ENCODE results near the gene ME1.
"Not testable (repeated sequence)": the region's sequence is repeated elsewhere in the genome, so short reads cannot be mapped to it uniquely, and the experiment has no call there.

The ME1 gene

DNA sequence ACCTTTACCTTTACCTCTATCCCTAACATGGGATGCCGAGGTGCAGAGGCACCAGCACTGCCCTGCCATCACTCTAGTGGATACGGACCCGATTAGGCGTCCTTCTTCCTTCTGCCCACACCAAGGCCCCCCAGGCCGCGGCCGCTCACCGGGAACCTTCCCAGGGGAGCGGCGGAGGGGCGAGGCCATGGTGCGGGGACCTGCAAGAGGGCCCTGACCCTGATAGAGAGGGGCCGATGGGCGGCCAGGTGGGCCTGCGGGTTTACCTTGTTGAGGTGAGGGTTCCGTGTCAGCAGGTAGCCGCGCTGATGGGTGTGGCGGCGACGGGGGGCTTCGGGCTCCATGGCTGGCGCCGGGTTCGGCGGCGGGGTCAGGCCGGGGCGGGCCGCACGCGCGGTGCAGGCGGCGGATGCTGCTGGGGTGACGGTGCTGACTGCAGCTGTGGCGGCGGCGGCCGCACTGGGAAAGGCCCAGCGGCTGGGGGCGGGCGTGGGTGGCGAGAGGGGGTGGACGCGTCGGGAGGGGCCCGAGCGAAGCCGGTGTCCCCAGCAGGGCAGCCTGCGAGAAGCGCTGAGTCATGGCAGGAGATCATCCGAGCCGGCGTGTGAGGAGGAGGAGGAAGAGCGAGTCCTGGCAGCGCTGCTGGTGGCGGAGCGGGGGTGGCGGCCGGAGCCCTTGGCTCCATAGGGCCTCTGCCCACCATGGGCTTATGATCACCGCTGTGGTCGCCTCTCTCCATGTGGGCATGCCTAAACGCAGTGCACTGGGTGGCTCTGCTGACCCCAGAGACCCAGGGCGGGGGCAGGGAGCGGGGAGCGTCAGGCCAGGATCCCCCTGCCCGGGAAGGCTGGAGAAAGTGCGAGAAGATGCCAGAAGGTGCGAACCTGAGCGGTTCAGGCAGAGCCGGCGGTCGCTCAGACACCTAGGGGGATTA, at the start of gene ME1:
TSS of gene ME1 (minus strand) at position 441 of the 934 bp plus-strand sequence. CDS start at position 344, 97 bp downstream.
- DNase-seq: peak in 13 of 14 donors; percentile 13 to 83 (median 51)

DNA sequence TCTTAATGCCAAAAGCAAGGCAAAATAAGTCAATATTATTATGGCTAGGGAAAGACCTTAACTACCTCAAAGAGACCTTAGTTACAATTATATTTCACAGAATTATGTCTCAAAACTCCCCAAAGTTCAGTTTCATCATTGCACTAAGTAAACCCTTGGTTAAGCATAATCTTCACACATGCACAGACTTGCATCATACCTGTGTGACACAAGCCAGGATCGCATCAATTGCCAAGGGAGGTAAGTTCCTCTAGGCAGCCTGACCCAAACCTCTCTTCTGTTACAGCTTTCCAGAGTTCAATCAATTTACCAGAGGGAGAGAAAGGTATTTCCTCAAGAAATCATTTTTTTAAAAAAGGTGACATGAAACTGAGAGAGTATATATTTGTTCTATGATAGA, 49.6 kb upstream of the ME1 start:
- no peak for DNase-seq

DNA sequence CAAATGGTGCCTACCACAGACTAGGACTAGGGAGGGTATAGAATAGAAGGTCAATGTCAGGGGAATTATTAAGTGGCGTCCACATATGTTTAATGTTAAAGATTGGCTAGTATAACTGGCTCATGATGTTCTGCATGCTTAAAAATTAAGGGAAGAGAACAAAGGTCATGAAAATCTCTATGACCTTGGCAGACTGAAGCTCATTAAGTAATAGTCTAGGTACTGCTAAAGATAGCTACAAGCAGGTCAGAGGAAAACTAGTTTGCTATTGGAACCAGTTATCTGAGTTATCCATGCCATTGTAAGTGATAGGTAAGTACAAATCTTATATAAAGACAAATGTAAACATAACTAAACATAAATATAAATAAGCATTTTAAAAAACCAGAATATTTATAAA, 48.5 kb upstream of the ME1 start:
- no peak for DNase-seq

DNA sequence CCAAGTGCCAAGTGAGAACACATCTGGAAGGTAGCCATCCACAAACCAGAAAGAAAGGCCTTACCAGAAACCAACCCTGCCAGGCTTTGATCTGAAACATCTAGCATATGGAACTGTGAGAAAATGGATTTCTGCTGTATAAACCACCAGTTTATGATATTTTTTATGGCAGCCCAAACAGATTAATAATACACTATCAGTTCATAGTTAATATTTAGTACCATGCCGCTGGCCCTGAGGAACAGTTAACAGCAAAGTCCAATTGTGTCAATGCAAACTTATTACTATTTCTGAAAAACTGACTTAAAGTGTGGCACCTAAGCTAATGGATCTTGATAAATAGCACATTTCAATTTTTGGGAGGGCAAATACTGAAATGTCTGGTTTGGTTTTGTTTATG, 46.1 kb upstream of the ME1 start:
- DNase-seq: no peak

DNA sequence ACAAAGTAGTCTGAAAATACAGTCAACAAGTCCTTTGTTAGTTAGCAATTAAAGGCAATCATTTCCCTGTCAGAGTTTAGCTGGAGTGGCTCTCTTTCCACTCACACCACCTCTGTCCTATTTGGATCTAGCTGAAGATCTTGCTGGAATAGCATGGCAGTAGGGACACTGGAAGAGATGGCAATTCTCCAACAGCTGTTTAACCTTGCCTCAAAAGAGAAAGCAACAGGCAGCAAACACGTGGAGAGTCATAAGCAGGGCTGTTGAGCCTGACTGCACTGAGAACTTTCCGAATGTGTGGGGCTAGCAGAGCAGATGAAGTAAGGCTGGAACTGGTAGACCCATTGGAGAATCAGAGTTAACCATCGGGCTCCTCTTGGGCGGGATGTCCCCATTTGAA, 43.5 kb upstream of the ME1 start:
- DNase-seq: peak in 1 of 14 donors; percentile 0

DNA sequence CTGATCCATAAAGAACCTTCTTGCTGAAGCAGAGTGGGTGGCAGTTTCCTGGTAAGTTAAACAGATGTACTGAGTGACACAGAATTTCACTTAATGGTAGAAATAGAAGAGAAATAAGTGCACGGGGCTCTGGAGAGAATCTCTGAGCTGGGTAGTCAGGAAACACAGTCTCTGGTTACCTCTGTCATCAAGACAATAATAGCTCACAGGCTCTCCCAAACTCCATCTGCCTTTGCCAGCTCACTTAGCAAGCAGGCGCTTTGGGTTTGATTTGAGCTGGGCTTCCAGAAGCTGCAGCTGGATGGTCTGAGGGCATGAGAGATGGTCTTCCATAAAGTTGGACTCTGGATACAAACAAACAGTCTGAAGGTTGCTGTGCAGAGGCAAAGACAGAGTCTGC, 41.9 kb upstream of the ME1 start:
- no peak for DNase-seq

DNA sequence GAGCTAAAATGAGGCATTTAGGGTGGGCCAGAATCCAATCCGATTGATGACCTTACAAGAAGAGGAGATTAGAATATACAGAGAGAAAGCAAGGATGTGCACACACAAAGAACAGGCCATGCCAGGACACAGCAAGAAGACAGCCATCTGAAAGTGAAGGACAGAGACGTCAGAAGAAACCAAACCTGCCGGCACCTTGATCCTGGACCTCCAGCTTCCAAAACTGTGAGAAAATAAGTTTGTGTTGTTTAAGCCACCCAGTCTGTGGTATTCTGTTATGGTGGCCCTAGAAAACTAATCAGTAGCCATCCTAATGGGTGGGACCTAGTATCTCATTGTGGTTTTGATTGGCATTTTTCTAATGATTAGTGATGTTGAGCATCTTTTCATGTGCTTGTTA, 39.7 kb upstream of the ME1 start:
- DNase-seq: no peak

DNA sequence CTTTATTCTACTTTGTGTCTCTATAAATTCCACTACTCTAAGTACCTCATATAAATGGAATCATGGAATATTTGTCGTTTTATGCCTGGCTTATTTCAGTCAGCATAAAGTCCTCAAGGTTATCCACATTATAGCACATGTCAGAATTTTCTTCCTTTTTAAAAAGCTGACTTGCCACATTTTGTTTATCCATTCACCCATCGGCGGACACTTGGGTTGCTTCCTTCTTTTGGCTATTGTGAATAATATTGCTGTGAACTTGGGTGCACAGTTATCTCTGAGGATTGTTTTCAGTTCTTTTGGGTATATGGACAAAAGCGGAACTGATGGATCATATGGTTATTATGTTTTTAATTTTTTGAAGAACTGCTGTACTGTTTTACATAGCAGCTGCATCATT, 39.1 kb upstream of the ME1 start:
- DNase-seq: no peak

DNA sequence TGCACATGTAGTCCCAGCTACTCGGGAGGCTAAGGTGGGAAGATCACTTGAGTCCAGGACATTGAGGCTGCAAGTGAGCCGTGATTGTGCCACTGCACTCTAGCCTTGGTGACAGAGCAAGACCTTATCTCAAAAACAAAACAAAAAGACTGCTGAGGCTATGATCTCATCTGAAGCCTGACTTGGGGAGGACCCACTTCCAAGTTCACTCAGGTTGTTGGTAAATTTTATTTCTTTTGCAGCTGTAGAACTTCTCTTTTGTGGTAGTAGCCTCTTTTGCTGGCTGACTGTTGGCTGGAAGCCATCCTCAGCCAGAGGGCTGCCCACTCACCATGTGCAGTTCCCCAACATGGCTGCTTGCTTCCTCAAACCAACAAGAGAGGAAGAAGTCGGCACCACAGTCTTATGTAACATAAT, 36.8 kb upstream of the ME1 start:
- DNase-seq: peak in 9 of 14 donors; percentile 1 to 41 (median 18)

DNA sequence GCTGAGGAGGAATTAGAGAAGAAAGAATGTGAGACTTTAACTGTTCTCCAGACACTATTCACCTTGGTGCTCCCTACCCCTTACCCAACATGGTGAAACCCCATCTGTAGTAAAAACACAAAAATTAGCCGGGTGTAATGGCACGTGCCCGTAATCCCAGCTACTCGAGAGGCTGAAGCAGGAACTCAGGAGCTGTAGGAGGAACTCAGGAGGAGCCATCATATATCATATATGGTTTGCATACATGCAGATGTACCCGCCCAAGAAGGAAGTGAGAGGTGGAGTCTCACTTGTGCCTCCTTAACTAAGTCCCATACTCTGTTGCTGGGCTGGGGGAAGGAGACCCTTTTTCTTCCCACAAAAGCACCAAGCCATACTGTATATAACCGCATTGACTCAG, 35.5 kb upstream of the ME1 start:
- no peak for DNase-seq

DNA sequence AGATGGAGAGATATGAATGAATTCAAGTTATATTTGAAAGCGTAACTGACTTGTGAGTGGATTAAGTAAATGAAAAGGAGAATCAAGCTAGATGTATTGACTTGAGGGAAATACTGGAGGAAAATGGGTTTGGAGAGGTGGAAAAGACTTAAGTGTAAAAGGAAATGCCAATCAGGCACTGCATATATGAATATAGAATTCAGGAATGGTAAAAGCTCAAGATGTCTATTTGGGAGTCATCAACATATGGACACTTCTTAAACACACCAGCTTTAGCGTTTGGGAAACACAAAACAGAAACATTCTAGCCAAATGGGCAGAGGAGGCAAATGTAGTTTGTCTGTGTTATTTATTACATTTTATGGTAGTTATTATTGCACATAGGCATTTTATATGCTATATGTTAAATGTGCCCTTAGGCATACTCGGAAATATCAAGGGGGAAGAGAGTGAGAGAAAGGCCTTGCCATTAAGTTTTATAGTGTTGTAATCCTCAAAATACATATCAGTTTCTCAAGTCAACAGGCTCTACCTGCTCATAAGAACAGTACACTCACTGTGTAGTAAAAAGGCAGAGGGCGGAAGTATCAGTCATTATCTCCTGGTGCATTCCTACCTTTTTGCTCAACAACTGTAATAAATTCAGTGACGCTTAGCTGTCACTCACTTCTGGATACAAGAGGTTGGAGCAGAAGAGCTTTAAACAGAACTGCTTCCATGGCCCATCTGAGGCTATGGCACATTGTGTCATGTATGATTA, 33.7 kb upstream of the ME1 start:
- no peak for DNase-seq

DNA sequence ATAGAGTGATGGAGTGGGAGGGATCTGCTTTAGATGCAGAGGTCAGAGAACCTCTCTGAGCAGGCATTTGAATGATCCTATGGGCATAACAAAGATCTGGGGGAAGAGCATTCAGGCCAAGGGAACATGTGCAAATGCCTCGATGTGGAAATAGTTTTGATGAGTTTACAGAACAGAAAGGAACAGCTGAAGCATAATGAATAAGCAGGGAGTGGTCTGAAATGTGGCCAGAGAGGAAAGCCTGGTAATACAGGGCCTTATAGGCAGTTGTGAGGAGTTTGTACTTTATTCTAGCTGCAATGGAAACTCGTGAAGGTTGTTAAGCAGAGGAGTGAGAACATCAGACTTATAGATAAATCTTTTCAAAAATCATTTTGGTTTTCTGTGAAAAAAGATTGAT, 33.0 kb upstream of the ME1 start:
- DNase-seq: no peak

DNA sequence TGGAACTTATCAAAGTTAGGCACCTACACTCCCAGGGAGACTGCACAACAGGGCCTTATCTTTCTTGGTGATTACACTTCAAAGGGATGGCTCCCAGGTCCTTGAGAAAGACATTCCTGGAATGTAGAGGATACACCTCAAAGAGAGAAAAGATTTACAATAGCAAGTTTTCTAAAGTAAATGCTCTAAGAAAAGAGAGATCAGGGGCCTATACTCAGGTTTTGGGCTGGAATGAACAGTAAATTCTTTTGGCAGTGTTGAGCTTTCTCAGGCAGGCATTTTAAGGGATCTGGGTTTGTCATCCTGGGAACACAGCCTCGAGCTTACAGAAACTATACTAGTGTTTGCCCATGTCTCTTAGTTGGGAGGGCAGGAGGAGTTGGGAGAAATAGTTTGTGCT, 31.7 kb upstream of the ME1 start:
- no peak for DNase-seq

DNA sequence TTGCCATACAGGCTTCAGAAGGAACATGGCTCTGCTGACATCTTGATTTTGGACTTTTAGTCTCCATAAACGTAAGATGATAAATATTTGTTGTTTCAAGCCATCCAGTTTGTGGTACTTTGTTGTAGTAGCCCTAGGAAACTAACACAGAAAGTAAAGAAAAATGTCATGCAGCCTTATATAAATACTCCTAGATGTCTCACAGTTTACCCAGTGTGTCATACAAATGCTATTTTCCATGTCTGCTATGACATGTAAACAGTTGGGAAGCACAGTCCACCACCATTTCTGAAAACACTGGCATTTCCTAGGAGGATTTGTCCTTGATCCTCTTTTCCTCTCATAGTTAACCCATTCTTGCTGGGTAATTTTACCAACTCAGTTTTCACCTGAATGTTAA, 30.6 kb upstream of the ME1 start:
- DNase-seq: no peak

DNA sequence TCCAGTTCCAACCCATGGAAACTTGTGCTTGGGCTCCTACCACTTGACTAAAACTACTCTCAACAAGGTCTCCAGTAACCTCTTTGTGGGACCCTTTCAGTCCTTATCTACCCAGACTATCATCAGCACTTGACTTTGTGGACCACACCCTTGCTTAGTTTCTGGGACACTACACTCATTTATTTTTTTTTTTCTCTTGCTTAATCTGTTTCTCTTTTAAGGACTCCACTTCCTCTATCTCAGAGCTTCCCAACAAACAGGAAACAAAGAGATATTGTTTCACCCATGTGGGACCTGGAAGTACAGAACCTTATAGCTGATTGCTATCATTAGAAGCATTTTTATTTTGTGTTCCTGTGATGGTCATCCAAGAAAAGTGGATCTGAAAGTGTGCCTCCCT, 28.8 kb upstream of the ME1 start:
- no peak for DNase-seq

DNA sequence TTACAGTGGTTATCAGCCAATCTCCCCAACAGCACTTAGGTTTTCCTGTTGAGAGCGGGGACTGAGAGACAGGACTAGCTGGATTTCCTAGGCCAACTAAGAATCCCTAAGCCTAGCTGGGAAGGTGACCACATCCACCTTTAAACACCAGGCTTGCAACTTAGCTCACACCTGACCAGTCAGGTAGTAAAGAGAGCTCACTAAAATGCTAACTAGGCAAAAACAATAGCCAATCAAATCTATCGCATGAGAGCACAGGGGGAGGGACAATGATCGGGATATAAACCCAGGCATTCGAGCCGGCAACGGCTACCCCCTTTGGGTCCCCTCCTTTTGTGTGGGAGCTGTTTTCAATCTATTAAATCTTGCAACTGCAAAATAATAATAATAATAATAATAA, 19.2 kb upstream of the ME1 start:
- DNase-seq: not testable (repeated sequence)

DNA sequence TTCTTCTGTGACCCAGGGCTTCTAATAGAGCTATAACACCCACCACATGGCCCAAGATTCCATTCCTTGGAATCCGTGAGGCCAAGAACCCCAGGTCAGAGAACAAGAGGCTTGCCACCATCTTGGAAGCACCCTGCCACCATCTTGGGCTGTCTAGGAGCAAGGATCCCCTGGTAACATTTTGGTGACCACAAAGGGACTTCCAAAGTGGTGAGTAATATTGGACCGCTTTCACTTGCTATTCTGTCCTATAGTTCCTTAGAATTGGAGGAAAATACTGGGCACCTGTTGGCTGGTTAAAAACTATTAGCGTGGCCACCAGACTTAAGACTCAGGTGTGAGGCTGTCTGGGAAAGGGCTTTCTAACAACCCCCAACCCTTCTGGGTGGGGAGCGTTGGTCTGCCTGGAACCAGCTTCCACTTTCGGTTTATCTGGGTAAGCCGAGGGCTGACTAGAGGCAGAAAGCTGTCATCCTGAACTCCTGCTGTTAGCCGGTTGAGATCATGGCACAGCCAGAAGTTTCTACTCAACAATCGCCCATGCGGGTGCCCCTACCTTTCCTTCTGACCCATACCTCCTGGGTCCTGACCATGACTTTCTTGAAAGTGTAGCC, 13.3 kb upstream of the ME1 start:
- DNase-seq: not testable (repeated sequence)

DNA sequence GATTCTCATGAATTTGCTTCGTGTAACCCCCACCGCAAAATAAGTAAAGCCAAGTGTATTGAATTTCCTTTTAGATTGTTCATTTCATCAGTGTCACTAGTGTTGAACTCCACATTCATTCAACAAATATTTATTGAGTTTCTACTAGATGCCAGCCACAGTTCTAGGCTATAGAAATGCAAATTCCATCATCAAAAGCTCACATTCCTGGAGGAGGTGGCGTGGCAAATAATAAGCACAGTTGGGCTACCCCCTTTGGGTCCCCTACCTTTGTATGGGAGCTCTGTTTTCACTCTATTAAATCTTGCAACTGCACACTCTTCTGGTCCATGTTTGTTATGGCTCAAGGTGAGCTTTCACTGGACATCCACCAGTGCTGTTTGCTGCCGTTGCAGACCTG, 12.7 kb upstream of the ME1 start:
- no peak for DNase-seq

DNA sequence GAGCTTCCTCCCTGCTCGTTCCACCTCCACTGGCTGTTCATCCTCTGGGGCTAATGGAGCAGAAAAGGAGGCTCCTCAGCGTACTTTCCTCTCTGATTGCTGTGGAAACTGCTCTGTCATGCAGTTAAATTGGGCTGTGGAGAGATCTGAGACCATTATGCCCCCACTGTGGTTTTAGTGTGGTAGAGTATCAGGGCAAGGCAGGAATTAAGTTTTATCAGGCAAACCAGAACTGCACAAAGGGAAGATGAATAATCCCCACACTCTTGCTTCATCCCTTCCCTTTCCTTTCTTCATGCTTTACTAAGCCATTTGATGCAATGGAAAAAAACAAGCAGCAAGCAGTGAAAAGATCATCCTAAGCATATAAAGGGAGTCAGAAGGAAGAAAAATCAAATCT, 11.9 kb upstream of the ME1 start:
- DNase-seq: no peak

DNA sequence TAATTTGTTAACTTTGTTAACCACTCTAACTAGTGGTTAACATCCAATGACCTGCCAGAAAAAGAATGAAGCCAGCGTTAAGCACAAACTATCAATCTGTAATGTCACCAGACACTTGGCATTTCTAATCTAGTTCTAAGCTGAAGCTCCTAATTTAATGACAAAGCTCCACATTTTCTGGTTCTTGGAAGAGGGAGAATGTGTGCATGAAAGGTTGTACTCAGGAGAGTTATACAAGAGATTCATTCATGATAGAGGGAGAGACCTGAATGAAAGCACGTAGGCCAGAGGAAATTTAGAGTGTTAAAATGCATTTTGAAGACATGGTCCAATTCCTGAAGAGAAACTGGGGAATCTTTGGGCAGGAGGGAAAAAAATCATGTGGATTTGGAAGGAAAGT, 8.3 kb upstream of the ME1 start:
- DNase-seq: no peak

DNA sequence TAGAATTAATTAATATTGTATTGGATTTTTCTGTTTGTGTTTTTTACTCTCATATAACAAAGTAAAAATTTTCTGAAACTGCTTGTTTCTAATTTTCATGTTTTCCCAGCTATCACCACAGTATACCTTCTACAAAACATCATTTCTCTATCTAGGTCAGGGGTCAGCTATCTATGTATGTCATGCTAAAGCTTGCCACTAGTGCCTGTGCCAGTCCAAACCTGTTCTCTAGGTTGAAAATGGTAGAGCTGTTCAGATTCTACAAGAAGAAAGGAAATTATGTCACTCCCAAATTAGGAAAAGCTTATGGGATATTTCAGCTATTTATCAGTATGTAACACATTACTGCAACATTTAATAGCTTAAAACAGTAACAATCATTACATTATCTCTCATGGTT, 5.8 kb upstream of the ME1 start:
- no peak for DNase-seq

DNA sequence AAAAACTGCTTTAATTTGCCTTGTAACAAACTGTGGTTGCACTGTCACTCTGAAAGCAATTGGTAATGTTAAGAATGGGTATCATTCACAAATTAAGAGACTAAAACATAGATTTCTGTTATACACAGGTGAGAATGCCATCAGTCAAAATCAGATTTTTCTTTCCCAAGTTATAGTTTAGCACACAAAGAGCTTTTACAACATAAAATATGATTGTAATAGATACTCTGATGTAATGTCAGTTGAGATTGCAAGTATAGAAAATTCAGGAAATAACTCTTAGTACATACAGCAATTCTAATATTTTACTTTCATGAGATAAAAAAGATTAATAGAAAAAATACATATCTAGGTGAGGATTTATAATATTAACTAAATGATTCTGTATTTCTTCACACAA, 2.3 kb upstream of the ME1 start:
- no peak for DNase-seq

DNA sequence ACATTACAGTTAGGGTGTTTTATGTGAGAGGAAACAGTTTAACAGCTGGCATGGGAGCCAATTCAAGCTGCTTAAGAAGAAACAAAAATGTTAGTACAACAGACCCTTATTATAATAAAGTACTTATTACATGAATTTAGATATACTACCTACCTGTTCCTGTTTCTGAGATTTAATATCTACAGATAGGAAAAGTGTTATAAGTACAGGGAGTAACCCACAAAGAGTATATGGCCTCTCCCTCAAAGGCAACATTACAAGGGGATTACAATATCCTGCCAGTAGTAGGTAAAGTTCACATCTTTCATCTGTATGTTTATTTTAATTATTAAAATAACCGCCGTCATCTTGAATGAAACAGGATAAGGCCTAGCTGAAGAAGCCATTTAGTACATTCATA, 1.8 kb upstream of the ME1 start:
- DNase-seq: no peak

Data from C1 segment of cervical spinal cord (tissue), 14 donors.